ENCODE results near the gene ORAI3.

ORAI3 gene

GRCh38 chr16:31000671-31001382, 52.0 kb downstream of the ORAI3 start:
- TF ChIP-seq TAF1 (IDR thresholded peaks at IDR 0.05; ENCODE audit: borderline replicate concordance, insufficient read depth, low read length) (no peak), POLR2AphosphoS5 (IDR thresholded peaks at IDR 0.05; ENCODE audit: low read depth, low read length) (no peak), SIN3A (IDR thresholded peaks at IDR 0.05; ENCODE audit: borderline replicate concordance, insufficient read depth, low read length) (no peak), REST (IDR thresholded peaks at IDR 0.05; ENCODE audit: insufficient read depth in 1 of 2, low read depth in 2 of 2, low read length in 2 of 2) (no peak), FOXP2 (optimal IDR thresholded peaks at IDR 0.05; ENCODE audit: borderline replicate concordance, extremely low read depth, extremely low read length, insufficient read depth) (no peak)

DNA sequence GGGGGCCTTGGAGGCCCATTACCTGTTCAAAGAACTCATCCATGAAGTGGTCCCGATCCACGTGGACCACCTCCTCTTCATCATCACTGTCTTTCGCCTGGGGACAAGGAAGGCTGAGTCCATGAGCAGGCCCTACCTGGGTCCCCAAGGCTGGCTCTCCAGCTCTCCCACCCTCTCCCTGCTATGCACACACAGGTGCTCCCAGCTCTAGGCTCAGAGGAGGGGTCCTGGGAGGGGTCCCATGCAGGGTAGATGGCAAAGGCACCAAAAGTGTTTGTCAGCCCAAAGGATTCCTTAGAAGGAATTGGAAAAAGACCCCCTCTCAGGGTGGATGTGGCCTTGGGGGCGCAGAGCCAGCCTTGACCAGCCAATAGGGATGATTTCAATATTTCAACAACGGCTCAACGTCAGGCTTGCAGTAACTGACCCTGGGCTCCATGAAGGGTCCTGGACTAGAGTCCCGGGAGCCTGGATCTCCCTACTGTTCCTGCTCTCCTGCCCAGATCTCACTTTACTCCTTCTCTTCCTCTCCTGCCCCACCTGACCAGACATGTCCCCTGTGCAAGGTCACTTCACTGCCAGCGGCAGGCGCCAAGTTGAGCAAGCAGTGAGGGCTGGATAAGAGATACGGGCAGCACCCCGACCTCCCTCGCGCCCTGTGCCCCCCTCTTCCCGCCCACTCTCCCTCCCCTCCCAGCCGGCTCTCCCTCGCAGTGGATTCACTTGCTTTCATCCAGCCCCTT, 52.8 kb downstream of the ORAI3 start:
- no peak for TF ChIP-seq SIN3A (IDR thresholded peaks at IDR 0.05; ENCODE audit: borderline replicate concordance, insufficient read depth, low read length)
- no peak for TF ChIP-seq REST (IDR thresholded peaks at IDR 0.05; ENCODE audit: insufficient read depth in 1 of 2, low read depth in 2 of 2, low read length in 2 of 2)
- TF ChIP-seq TAF1 (IDR thresholded peaks at IDR 0.05; ENCODE audit: borderline replicate concordance, insufficient read depth, low read length), result no peak
- no peak for TF ChIP-seq POLR2AphosphoS5 (IDR thresholded peaks at IDR 0.05; ENCODE audit: low read depth, low read length)
- no peak for TF ChIP-seq FOXP2 (optimal IDR thresholded peaks at IDR 0.05; ENCODE audit: borderline replicate concordance, extremely low read depth, extremely low read length, insufficient read depth)

DNA sequence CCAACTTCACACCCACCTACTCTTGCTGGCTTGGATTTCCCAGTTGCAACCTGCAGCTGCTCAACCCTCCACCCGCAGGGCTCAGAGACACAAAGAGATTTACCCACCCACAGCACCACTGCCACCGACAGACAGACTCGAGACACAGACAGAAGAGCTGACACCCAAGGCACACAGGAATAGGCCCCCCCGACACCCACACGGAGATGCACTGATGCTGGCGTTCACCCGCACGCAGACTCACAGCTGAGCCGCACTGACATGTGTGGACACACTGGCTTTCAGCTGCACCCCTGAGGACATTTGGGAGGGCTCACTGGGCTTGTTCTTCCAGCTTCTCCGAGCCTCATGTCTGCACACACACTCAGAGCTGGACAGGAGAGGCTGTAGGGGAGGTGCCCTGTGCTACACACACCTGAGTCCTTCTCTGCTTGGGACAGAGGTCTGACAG, 53.4 kb downstream of the ORAI3 start:
- TF ChIP-seq SIN3A (IDR thresholded peaks at IDR 0.05; ENCODE audit: borderline replicate concordance, insufficient read depth, low read length) (no peak), POLR2AphosphoS5 (IDR thresholded peaks at IDR 0.05; ENCODE audit: low read depth, low read length) (no peak), REST (IDR thresholded peaks at IDR 0.05; ENCODE audit: insufficient read depth in 1 of 2, low read depth in 2 of 2, low read length in 2 of 2) (no peak), TAF1 (IDR thresholded peaks at IDR 0.05; ENCODE audit: borderline replicate concordance, insufficient read depth, low read length) (no peak), FOXP2 (optimal IDR thresholded peaks at IDR 0.05; ENCODE audit: borderline replicate concordance, extremely low read depth, extremely low read length, insufficient read depth) (no peak)

DNA sequence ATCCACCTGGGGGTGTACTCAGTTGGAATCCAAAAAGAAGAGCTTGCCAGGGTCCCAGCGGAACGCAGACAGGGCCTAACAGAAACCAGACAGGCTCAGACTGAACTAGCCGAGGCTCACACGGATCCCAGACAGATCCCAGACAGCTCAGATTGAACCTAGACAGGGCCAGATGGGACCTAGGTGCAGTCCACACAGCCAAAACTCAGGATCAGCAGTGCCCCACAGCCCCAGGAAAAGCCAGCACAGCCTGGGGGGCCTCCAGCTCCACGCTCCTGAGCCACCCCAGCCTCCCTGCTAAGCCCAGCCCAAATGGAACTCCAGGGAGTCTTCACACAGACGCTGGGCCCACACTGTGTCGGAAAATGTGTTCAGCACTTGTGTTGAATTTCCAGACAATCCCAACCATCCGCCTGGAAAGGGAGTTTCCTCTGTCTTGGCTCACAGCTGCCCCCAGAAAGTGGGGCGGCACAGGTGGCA, 54.0 kb downstream of the ORAI3 start:
- TF ChIP-seq REST (IDR thresholded peaks at IDR 0.05; ENCODE audit: insufficient read depth in 1 of 2, low read depth in 2 of 2, low read length in 2 of 2) (no peak), TAF1 (IDR thresholded peaks at IDR 0.05; ENCODE audit: borderline replicate concordance, insufficient read depth, low read length) (no peak), FOXP2 (optimal IDR thresholded peaks at IDR 0.05; ENCODE audit: borderline replicate concordance, extremely low read depth, extremely low read length, insufficient read depth) (no peak), POLR2AphosphoS5 (IDR thresholded peaks at IDR 0.05; ENCODE audit: low read depth, low read length) (no peak)

Measured in PFSK-1 (cell line).